PFSK-1 (cell line): Measurements from ENCODE around the gene APIP.

Experiments used
- FOXP2 ChIP-seq: optimal IDR thresholded peaks from 2 replicates; pipeline ENCODE3; 2011; ENCODE audit warnings: borderline replicate concordance, control low read depth, inconsistent platforms; ENCODE audit not compliant: insufficient read depth; ENCODE audit errors: extremely low read length, extremely low read depth
- POLR2AphosphoS5 ChIP-seq: IDR thresholded peaks from 2 replicates; pipeline ENCODE4 v1.6.1; 2012; ENCODE audit warnings: low read depth, mild to moderate bottlenecking, control low read depth, low read length, moderate library complexity
- SIN3A ChIP-seq: IDR thresholded peaks from 2 replicates; pipeline ENCODE4 v1.6.1; 2012; ENCODE audit warnings: mild to moderate bottlenecking, low read length, moderate library complexity, borderline replicate concordance; ENCODE audit not compliant: insufficient read depth
- TAF1 ChIP-seq: IDR thresholded peaks from 2 replicates; pipeline ENCODE4 v1.6.1; 2012; ENCODE audit warnings: low read length, control low read depth, borderline replicate concordance; ENCODE audit not compliant: insufficient read depth
- TF ChIP-seq, protein P1 (sequence below), 2 experiments: IDR thresholded peaks; 2 replicates each; pipeline versions ENCODE4 v1.6.1 to v1.8.0; 2011 to 2012; ENCODE audit warnings: low read depth in 2 of 2, low read length in 2 of 2, control low read depth in 1 of 2, inconsistent platforms in 1 of 2, mild to moderate bottlenecking in 1 of 2, moderate library complexity in 1 of 2; ENCODE audit not compliant: insufficient read depth in 1 of 2

The APIP gene

DNA sequence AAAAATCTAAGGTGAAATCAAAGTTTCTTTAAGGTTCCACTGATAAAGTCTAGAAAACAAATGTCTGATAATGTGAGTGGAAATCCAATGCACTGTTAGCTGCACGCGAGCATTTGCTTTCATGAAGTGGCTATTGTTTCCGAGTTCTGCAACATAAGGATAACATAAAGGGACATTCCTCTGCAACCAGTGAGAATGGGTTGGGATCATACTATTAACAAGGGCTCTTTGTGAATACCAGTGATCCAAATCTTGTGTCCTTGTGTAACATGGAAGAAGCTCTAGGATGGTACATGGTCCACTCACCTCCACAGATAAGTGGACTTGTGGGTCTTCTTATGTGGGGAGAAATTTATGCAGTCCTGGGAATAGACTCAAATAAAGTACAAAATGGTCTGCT, 24.6 kb downstream of the APIP start:
- TF ChIP-seq FOXP2 (no peak), SIN3A (no peak), TAF1 (no peak), POLR2AphosphoS5 (no peak)
- TF ChIP-seq, protein P1, sequence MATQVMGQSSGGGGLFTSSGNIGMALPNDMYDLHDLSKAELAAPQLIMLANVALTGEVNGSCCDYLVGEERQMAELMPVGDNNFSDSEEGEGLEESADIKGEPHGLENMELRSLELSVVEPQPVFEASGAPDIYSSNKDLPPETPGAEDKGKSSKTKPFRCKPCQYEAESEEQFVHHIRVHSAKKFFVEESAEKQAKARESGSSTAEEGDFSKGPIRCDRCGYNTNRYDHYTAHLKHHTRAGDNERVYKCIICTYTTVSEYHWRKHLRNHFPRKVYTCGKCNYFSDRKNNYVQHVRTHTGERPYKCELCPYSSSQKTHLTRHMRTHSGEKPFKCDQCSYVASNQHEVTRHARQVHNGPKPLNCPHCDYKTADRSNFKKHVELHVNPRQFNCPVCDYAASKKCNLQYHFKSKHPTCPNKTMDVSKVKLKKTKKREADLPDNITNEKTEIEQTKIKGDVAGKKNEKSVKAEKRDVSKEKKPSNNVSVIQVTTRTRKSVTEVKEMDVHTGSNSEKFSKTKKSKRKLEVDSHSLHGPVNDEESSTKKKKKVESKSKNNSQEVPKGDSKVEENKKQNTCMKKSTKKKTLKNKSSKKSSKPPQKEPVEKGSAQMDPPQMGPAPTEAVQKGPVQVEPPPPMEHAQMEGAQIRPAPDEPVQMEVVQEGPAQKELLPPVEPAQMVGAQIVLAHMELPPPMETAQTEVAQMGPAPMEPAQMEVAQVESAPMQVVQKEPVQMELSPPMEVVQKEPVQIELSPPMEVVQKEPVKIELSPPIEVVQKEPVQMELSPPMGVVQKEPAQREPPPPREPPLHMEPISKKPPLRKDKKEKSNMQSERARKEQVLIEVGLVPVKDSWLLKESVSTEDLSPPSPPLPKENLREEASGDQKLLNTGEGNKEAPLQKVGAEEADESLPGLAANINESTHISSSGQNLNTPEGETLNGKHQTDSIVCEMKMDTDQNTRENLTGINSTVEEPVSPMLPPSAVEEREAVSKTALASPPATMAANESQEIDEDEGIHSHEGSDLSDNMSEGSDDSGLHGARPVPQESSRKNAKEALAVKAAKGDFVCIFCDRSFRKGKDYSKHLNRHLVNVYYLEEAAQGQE (IDR thresholded peaks at IDR 0.05; ENCODE audit: insufficient read depth in 1 of 2, low read depth in 2 of 2, low read length in 2 of 2), result no peak

DNA sequence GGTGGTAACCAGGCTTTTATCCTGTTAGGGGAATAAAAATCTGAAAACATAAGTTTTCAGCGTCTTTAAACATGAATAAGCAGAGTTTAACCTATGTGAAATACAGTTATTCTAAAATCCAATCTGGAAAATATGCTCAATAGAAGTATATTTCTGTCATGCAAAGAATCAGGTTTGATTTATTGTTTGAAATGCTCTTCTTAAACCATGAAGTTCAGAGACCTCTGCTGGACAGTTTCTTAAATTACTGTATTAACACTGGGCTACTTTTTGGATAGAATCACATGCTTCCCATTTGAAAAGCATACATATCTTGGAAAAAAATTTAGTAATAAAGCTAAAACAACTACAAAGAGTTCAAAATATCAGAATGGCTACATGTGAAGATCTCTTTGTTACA, 25.4 kb downstream of the APIP start:
- TF ChIP-seq, protein P1 (IDR thresholded peaks at IDR 0.05; ENCODE audit: insufficient read depth in 1 of 2, low read depth in 2 of 2, low read length in 2 of 2), result no peak
- TF ChIP-seq FOXP2 (no peak), TAF1 (no peak), SIN3A (no peak), POLR2AphosphoS5 (no peak)

DNA sequence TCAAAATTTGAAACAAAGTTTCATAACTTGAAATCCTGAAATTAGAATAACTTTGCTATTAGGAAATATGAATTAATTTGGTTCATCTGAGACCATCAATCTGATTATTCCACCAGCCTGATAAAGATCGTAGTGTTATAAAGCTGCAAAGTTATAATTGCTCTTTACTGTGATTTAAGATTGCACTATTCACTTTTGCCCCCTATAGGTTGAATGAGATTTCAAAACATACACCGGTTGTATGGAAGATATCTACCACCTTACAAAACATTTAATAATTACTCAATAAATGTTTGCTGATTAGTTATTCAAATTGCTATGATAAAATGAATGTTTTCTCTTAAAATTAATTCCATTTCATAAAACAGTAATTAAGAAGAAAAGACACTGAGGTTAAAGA, 26.1 kb downstream of the APIP start:
- TF ChIP-seq FOXP2 (no peak), TAF1 (no peak), SIN3A (no peak)

DNA sequence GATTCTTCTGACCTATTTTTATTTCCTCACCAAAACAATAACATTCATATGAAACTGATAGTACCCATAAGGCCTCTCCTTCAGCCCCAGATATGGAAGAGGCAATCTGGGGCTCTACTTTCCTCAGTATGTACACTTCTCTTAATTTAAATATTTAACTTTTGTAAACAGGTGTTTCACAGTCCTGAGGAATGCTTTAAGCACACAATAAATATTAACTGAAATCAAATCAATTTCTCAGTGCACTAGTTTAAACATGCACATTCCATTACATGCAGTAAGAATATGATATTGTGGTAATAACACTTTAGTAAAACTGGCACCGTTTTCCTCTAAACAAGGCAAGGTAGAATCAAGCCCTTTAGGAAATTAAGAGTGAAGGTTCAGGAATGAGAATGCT, 28.9 kb downstream of the APIP start:
- TF ChIP-seq FOXP2, result no peak
- TF ChIP-seq TAF1, result no peak
- TF ChIP-seq POLR2AphosphoS5, result no peak
- TF ChIP-seq SIN3A, result no peak
- TF ChIP-seq, protein P1 (IDR thresholded peaks at IDR 0.05; ENCODE audit: insufficient read depth in 1 of 2, low read depth in 2 of 2, low read length in 2 of 2), result no peak

DNA sequence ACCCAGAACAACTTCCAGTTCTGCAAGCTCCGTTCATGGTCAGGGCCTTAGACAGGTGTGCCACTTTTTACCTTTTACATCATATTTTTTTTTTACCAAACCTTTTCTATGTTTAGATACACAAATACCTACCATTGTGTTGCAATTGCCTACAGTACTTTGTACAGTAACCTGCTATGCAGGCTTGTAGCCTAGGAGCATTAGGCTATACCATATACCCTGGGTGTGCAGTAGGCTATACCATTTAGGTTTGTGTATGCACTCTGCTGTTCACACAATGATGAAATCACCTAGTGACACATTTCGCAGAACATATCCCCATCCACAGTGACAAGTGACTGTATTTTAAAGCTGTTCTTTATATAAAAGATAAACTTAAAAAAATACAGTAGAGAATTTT, 29.6 kb downstream of the APIP start:
- TF ChIP-seq, protein P1 (IDR thresholded peaks at IDR 0.05; ENCODE audit: insufficient read depth in 1 of 2, low read depth in 2 of 2, low read length in 2 of 2), result no peak
- TF ChIP-seq SIN3A (no peak), FOXP2 (no peak)
